Liver (tissue), 3 donors: Measurements from ENCODE around the gene ABHD17A.

Experiments used
- CTCF ChIP-seq: fragments of 150-350 bp; IDR thresholded peaks from 2 replicates; pipeline ENCODE4 v1.5.1; 2017; ENCODE audit warnings: improper control_type of control experiment, low read depth, low read length; ENCODE audit not compliant: missing input control
- EGR1 ChIP-seq, 2 donors: IDR thresholded peaks; 2 replicates each; pipeline ENCODE4 v1.6.1; 2016 to 2018; ENCODE audit warnings: antibody characterized with exemption in 2 of 2, low read depth in 2 of 2
- FOXA1 ChIP-seq: IDR thresholded peaks from 2 replicates; pipeline ENCODE4 v1.6.1; 2016; ENCODE audit warnings: antibody characterized with exemption
- HNF4G ChIP-seq: IDR thresholded peaks from 2 replicates; pipeline ENCODE4 v1.6.1; 2016; ENCODE audit warnings: antibody characterized with exemption
- MAX ChIP-seq: IDR thresholded peaks from 2 replicates; pipeline ENCODE4 v1.6.1; 2016; ENCODE audit warnings: antibody characterized with exemption
- RAD21 ChIP-seq, 2 donors: IDR thresholded peaks; 2 replicates each; pipeline ENCODE4 v1.6.1; 2016; ENCODE audit warnings: antibody characterized with exemption in 2 of 2, mild to moderate bottlenecking in 2 of 2
- REST ChIP-seq: IDR thresholded peaks from 2 replicates; pipeline ENCODE4 v1.6.1; 2016; ENCODE audit warnings: antibody characterized with exemption, mild to moderate bottlenecking
- RXRA ChIP-seq, 2 donors: IDR thresholded peaks; 2 replicates each; pipeline ENCODE4 v1.6.1; 2017 to 2018; ENCODE audit warnings: antibody characterized with exemption in 2 of 2, mild to moderate bottlenecking in 1 of 2
- TAF1 ChIP-seq: conservative IDR thresholded peaks from 2 replicates; pipeline ENCODE4 v1.6.1; 2016; ENCODE audit warnings: antibody characterized with exemption, mild to moderate bottlenecking
- YY1 ChIP-seq: IDR thresholded peaks from 2 replicates; pipeline ENCODE4 v1.6.1; 2016; ENCODE audit warnings: antibody characterized with exemption, mild to moderate bottlenecking
- donor health status: healthy.
- donor health status: healthy.

- TF ChIP-seq CTCF: no peak
- TF ChIP-seq FOXA1: no peak
- TF ChIP-seq MAX: no peak
- no peak for TF ChIP-seq RAD21 (IDR thresholded peaks at IDR 0.05)
- no peak for TF ChIP-seq TAF1
- no peak for TF ChIP-seq REST
- no peak for TF ChIP-seq RXRA (IDR thresholded peaks at IDR 0.05)
- no peak for TF ChIP-seq EGR1 (IDR thresholded peaks at IDR 0.05; ENCODE audit: low read depth in 2 of 2)
- no peak for TF ChIP-seq HNF4G
- no peak for TF ChIP-seq YY1
Measured at GRCh38 chr19:1849886-1850398, 35.4 kb downstream of the ABHD17A start.
